GM12892 (cell line): ENCODE results near the gene HYCC1.

Source experiments
- DNase-seq: peaks from one replicate; pipeline ENCODE4 v3.0.0; 2011; ENCODE audit not compliant: insufficient read length
- FAIRE-seq: peaks from 2 replicates; lab custom pipeline; 2011; peaks lifted over from hg19 to GRCh38; lab: Jason Lieb, UNC
- POLR2A ChIP-seq: IDR thresholded peaks from 2 replicates; pipeline ENCODE4 v1.6.1; 2011; ENCODE audit warnings: low read depth, low read length, control low read depth
- POLR2AphosphoS5 ChIP-seq: IDR thresholded peaks from 2 replicates; pipeline ENCODE4 v1.6.1; 2011; ENCODE audit warnings: low read depth, low read length, control low read depth
- TAF1 ChIP-seq: IDR thresholded peaks from 2 replicates; pipeline ENCODE4 v1.6.1; 2011; ENCODE audit warnings: low read depth, mild to moderate bottlenecking, control low read depth, low read length, borderline replicate concordance

Gene HYCC1

GRCh38 chr7:23012908-23013714 lies 819 bp downstream of the HYCC1 start:
- DNase-seq, result no peak
- peak; percentile 68 for FAIRE-seq
- TF ChIP-seq POLR2AphosphoS5 (no peak), POLR2A (no peak), TAF1 (no peak)

GRCh38 chr7:23012186-23012585 lies 1.7 kb downstream of the HYCC1 start:
- no peak for FAIRE-seq
- DNase-seq, result no peak
- TF ChIP-seq POLR2A (no peak), POLR2AphosphoS5 (no peak), TAF1 (no peak)

GRCh38 chr7:23011222-23011924 lies 2.6 kb downstream of the HYCC1 start:
- peak; percentile 21 for FAIRE-seq
- no peak for DNase-seq
- TF ChIP-seq POLR2A, result no peak
- TF ChIP-seq POLR2AphosphoS5, result no peak
- no peak for TF ChIP-seq TAF1

GRCh38 chr7:23009303-23009702 lies 4.6 kb downstream of the HYCC1 start:
- FAIRE-seq, result no peak
- no peak for DNase-seq
- TF ChIP-seq TAF1, result no peak
- TF ChIP-seq POLR2AphosphoS5, result no peak
- no peak for TF ChIP-seq POLR2A

- DNase-seq, result no peak
- no peak for FAIRE-seq
- no peak for TF ChIP-seq POLR2AphosphoS5
- TF ChIP-seq TAF1, result no peak
- TF ChIP-seq POLR2A, result no peak
Measured at GRCh38 chr7:23004247-23004520, 9.7 kb downstream of the HYCC1 start.

- FAIRE-seq (no peak), DNase-seq (no peak)
- TF ChIP-seq POLR2A, result no peak
- TF ChIP-seq POLR2AphosphoS5, result no peak
- no peak for TF ChIP-seq TAF1
Measured at GRCh38 chr7:23003505-23004246, 10.3 kb downstream of the HYCC1 start.

- DNase-seq, result no peak
- TF ChIP-seq TAF1, result no peak
- TF ChIP-seq POLR2AphosphoS5, result no peak
- TF ChIP-seq POLR2A, result no peak
- peak; percentile 33 for FAIRE-seq
Measured at GRCh38 chr7:23002698-23003097, 11.2 kb downstream of the HYCC1 start.

GRCh38 chr7:23001610-23002009 lies 12.3 kb downstream of the HYCC1 start:
- FAIRE-seq, result peak; percentile 36

GRCh38 chr7:23000597-23001360 lies 13.2 kb downstream of the HYCC1 start:
- TF ChIP-seq POLR2A, result no peak
- TF ChIP-seq POLR2AphosphoS5, result no peak
- no peak for TF ChIP-seq TAF1
- FAIRE-seq (peak; percentile 73), DNase-seq (no peak)

More at GRCh38 chr7:23001610-23002009, 12.3 kb downstream of the HYCC1 start:
- no peak for TF ChIP-seq TAF1
- TF ChIP-seq POLR2A, result no peak
- TF ChIP-seq POLR2AphosphoS5, result no peak
- DNase-seq, result no peak

- DNase-seq, result no peak
- TF ChIP-seq POLR2AphosphoS5 (no peak), POLR2A (no peak), TAF1 (no peak)
- FAIRE-seq, result no peak
Measured at GRCh38 chr7:22998519-22998896, 15.4 kb downstream of the HYCC1 start.
